ENCODE measurements around the gene GNG8.

DNA sequence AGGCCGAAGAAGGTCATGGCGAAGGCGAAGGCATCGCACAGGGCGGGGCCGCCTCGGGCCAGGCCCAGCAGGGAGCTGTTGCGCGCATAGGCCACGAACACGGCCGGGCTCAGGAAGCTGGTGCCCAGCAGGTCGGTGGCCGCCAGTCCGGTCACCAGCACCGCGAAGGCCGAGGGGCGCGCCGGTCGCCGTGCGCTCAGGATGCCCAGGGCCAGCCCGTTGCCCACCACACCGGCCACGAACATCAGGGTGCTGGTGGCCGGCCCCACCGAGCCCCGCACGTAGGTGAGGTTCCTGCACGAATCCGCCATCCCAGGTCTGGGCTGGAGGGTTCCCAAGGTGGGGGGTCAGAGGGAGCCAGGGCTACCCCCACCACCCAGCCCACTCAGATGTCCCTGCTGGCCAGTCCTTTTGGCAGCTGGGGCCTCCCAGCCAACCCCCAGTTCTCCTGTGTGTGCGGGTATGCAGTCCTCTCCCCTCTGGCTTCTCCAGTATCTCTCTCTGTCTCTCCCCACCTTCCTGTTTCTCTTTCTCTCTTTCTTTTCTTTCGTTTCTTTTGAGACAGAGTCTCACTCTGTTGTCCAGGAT, 12.0 kb downstream of the GNG8 start:
- TF ChIP-seq CTCF (IDR thresholded peaks at IDR 0.05), result no peak
- no peak for TF ChIP-seq POLR2A (IDR thresholded peaks at IDR 0.05)
